GM18517 (cell line): ENCODE data around the gene DECR2.
A peak's percentile ranks its signal among the peaks of the same experiment; 100 is the strongest.
"Not testable (repeated sequence)": the region's sequence is repeated elsewhere in the genome, so short reads cannot be mapped to it uniquely, and the experiment has no call there.

Source experiments
- ATAC-seq: cut with Tn5 transposase; IDR thresholded peaks from one replicate; pipeline ENCODE4 v1.9.1; 2021; ENCODE audit warnings: mild to moderate bottlenecking, moderate library complexity; ENCODE audit not compliant: unreplicated experiment

The DECR2 gene, protein sequence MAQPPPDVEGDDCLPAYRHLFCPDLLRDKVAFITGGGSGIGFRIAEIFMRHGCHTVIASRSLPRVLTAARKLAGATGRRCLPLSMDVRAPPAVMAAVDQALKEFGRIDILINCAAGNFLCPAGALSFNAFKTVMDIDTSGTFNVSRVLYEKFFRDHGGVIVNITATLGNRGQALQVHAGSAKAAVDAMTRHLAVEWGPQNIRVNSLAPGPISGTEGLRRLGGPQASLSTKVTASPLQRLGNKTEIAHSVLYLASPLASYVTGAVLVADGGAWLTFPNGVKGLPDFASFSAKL

DNA sequence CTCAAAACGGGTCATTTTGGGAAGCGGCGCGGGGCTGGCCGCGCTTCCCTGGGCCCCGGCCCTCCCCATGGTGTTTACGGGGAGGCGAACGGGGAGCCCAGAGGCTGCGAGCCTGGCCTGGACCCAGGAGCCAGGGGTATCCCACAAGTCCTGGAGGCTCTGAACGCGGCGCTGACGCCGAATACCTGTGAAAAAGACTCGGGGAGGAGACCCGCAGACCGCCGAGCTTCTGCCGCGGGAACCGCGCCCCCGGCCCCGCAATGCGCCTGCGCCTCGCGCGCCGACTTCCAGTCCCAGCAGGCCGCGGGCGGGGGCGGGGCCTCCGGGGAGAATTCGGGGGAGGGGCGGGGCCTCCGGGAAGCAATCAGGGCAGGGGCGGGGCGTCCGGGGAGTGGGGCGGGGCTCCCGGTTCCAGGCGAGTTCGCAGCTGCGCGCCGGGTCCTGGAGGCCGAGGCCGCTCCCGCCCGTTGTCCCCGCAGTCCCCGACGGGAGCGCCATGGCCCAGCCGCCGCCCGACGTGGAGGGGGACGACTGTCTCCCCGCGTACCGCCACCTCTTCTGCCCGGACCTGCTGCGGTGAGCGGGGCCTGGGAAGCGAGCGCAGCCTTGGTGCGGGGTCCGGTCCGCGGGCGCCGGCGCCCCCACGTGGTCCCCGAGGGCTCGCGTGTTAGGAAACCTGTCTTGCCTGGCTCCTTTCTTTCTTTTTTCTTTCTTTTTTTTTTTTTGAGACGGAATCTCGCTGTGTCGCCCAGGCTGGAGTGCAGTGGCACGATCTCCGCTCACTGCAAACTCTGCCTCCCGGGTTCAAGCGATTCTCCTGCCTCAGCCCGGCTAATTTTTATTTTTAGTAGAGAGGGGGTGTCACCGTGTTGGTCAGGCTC is at the start of gene DECR2:
TSS of gene DECR2 (plus strand) at position 418 of the 881 bp plus-strand sequence. CDS start at position 497, 79 bp downstream.
- peak; percentile 52 for ATAC-seq

DNA sequence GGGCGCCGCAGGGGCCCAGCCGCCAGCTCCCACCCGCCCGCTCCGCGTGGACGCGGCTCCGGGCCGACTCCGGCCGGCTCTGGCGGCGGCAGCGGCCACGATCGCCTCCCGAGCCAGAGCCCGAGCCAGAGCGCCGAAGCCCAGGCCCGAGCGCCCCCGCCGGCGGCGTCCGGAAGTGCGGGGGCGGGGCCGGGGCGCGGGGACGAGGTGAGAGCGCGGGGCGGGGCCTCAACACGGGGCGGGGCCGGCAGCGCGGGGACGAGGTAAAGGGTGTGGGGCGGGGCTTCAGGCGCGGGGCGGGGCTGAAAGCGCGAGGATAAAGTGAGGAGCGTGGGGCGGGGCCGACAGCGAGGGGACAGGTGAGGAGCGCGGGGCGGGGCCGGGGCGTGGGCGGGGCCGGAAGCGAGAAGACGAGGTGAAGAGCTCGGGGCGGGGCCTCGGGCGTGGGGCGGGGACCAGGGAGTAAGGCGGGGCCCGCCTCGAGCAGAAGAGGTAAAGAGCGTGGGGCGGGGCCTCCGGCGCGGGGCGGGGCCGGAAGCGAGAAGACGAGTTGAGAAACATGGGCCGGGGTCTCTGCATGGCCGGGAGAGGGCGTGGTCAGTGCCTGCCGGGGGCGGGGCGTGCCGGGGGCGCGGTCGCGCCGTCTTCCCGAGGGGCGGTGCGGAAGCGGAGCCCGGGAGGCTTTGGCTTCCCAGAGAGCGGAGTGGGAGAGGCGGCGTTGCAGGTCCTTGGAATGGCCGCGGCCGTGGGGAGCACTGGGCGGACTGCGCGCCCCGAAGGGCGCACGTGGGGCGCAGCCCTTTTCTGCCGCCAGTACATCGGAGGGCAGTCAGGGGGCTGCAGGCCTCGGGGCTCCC is 48.9 kb upstream of the DECR2 start, which contains the start of gene AXIN1:
TSS of gene AXIN1 (minus strand) at position 177 of the 857 bp plus-strand sequence. CDS start 5,698 bp downstream, outside the sequence.
- ATAC-seq: no peak

DNA sequence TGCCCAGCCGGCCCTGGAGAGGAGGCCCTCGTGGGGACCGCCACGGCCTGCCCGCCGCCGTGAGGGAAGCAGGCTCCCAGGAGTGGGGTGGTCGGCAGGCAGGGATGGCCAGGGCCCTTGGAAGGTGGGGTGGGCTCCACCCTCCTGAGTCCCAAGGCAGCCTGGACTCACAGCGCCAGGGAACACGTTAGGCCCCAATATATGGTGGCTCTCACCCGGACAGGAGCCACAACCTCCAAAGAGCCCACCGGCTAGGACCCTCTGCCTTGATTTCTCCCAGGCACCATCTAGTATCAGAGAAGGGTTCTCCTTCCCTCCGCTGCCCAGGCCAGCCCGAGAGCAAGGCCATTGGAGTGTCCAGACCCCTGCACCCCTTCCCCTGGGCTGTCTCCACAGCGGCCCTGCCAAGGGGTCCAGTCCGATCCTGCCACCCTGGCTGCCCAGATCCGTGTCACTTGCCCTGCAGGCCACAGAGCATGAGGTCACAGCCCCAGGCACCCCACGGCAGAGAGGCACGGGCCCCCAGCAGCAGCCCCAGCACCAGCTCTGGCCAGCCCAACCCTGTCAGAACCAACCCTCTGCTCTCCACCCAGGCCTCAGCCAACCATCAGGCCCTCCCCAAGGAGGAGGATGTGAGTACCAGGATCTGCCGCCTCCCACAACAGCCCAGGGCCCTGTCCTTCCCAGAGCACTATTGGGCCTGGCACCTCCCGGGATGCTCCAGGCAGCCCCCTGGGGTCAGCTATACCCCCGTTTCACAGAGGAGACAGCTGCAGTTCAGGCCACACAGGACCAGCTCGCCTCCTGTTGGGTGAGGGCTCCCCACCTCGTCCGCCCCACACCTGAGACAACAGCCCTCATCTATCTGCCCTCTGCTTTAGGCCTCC is 48.0 kb upstream of the DECR2 start:
- ATAC-seq: no peak

DNA sequence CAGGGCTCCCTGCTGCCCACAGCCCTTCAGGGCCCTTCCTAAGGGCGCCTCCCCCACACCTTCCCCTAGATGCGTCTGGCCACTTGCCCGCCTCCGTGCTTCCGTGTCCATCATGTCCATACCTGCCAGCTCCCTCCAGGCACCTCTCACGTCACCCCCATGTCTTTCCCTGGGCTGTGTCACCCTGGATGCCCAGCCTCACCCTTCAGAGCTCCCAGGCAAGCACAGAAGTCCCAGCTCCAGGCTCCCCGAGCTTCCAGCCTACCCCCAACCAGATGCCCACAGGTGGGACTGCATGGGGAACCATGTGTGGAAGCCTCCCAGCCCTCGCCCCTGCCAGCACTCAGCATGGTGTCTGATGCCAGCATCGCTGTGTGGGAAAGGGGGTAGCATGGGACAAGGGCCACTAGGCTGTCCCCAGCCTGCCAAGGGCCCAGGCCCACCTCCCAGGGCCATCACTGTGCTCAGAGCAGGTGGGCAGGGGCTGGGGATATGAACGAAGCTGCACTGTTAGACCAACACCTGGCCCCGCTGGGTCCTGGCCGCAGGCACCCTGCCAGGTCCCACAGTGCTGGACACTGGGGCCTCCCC is 47.3 kb upstream of the DECR2 start:
- ATAC-seq: no peak

DNA sequence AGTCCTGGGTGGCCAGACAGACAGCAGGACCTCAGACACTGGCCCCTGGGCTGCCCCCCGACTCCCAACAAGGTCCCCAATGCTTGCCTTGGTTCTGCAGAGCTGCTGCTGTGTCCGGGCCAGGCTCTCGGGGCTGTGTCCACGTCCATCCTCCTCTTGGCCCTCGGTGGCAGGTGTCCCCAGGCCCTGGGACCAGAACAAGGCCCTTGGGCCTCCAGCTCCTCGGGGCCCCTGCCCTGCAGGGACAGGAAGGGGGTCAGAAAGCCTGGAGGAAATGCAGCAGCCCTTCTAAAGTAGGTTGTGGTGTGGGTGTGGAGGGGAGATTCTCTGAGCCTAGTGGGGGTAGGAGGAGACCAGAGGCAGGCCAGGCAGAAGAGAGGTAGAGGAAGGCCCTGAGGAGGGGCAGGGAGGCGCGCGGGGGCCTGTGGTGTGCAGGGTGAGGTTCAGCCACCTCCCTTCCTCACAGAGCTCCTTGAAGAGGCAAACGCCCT is 46.7 kb upstream of the DECR2 start:
- no peak for ATAC-seq

DNA sequence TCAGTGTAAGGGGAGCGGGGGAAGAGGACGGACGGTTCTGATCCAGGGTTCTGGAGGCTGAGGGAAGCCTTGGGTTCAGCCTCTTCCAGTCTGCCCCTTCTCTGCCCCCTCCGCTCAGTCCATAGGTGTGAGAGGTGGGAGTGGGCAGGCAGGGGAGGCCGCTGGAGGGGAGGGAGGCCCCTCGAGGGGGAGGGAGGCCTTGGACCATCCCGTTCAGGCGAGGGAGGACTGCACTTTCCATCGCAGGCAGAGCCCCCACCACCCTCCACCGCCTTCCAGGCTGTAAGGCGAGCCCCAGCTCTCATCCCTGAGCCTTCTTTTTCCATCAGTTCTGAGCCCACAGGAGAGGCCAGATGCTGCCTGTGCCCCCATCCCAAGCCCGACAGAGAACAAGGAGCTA is 44.9 kb upstream of the DECR2 start:
- ATAC-seq: no peak

DNA sequence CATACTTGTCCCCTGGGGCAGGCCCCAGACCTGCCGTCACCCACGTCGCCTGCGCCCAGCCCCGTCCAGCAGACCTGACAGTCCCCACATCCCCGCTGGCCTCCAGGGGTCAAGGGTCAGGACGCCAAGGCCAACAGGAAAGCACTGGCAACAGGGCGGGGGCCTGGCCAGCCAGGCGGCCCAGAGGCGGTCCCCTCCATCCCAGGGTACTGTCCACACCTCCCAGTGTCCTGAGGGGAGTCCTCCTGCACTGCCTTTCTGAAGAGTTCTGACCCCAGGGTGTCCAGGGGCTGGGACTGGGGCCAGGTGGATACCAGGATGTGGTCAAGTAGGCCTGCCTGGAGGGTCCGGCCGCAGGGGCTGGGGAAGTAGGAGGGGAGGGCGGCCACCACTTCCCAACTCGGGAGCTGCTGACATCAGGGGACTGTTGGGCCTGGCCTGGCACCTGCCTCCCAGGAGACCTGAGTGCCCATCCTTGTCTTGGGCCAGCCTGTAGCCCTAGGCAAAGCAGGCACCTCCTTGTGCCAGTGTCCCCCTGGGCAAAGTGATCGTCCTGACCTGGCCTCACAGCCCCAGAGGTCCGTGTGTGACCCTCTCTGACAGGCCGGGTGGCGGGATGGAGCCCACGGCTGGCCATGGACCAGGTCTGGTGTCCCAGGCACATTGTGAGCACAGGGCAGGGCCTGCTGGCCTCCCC is 42.5 kb upstream of the DECR2 start:
- ATAC-seq: no peak

DNA sequence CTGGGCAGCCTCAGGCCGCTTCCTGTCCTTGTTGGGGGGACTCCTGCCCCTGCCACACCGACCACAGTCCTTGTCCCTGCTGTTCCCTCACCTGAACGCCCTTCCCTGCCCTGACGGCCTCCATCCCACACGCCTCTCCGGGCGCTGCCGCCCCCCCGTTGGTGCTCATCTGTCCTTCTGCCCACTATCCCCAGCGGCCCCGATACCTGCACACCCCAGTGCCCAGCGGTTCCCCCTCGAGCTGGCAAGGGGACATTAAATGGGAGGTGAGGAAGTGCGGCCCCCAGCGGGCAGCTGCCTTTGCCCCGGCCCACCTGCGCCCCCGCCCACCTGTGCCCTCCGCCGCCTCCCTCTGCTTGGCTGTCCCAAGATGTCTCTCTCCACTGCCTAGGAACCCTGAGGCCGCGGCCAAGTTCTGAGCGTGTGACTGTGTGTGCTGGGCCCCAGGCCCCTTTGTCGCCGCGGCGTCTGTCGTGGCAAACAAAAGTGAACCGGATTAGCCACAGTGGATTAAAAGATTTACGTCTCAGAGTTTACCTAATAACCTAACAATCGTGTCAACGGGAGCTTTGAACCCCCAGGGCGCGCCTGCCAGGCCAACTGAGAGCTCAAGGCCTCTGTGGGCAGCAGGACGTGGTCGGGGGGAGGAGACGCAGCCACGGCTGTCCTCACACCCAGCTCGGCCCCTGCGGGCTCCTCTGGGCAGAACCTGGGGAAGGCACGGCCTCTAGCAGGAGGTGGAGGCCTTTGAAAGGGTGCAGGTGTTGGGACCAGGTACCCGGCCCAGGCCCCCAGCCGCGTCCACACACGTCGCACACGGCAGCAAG is 41.6 kb upstream of the DECR2 start:
- no peak for ATAC-seq

DNA sequence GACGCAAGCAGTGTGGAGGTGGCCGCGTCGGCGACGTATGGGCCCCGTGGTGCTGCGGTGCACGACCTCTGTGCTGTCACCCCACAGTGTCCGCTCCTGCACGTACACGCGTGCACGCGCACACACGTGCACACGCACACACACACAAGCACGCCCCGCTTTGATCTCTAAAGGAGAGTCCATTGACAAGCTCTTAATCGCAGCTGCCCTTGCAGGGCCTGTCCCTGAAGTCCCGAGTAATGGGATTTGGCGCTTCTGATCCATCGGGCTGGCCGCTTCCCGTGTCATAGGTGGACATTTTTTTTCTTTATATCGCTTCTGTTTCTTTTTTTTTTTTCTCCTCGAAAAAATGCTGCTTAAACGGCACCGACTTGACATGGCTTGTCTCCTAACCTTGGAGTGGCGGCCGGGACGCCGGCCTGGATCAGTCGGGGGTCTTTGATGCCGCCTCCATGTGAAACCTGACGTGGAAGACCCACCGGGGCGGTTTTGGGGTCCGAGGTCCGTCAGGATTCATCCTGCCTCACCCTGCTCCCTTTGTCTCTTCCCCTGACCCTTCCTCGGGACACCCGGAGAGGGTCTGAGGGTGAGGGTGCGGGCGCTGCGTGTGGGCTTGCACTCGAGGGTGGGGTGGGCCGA is 40.9 kb upstream of the DECR2 start:
- no peak for ATAC-seq

DNA sequence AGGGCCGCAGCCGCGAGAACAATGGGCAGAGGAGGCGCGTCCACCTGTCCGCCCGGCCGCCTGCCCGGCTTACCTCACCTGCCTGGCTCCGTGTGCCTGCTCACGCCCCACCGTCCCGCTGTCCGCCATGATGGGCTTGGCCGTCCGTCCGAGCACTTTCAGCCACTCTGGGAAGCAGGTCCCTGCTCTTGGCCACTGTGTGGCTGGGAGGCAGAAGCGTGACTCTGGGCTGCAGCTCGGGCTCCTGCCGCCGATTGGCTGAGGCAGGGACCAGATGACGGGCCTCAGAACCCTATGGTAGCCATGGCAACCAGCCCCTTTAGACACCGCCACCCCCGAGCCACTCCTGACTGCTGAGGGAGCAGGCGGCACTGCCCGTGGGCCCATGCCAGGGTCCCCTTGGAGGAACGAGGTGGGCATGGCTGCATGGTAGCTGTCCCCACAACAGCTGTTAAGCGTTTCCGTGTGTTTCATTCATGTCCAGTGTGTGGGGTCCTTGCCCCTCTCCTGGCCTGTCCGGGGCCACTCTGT is 40.3 kb upstream of the DECR2 start:
- ATAC-seq: no peak

DNA sequence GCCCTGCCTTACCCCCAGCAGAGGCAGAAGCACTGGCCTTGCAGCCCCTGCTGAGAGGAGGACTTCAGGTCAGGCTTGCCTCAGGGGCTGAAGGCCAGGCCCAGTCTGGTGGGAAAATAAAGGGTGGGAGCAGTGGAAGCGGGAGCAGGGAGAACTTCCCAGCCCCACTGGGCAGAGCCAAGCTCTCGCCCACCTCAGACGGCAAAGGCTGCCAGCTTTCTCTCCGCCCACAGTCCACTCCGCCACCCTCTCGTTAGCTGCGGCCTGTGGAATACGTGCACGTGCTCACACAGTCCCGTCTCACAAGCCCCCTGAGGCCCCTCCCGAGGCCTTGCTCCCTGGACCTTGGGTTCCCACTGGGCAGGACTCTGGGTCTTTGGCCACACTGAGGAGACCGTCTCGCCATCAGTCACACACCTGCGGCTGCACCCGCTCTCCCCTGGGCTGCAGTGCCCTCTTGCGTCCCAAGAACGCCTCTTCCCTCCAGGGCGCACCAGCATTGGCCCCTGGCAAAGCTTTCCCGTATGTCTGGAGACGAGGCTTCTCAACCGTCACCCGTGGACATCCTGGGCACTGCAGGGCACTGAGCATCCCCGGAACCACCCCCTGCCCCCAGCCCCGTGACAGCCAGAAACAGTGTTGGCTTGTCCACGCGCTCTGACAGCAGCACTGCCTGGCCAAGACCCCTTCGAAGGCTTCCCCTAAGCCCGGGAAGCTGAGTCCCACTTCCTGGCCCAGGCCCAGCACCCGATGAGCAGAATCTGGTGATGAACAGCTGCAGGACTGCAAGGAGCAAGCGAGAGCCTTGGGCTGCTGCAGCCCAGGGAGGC is 39.6 kb upstream of the DECR2 start:
- ATAC-seq: no peak

DNA sequence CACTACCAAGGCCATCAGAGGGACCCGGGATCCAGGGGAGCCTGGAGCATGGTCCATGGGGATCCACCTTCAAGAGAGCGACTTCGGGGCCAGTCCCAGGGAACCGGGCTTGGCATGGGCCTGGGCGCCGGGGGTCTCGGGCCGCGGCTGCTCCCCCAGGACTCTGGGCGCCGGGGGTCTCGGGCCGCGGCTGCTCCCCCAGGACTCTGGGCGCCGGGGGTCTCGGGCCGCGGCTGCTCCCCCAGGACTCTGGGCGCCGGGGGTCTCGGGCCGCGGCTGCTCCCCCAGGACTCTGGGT is 39.0 kb upstream of the DECR2 start:
- ATAC-seq: not testable (repeated sequence)

DNA sequence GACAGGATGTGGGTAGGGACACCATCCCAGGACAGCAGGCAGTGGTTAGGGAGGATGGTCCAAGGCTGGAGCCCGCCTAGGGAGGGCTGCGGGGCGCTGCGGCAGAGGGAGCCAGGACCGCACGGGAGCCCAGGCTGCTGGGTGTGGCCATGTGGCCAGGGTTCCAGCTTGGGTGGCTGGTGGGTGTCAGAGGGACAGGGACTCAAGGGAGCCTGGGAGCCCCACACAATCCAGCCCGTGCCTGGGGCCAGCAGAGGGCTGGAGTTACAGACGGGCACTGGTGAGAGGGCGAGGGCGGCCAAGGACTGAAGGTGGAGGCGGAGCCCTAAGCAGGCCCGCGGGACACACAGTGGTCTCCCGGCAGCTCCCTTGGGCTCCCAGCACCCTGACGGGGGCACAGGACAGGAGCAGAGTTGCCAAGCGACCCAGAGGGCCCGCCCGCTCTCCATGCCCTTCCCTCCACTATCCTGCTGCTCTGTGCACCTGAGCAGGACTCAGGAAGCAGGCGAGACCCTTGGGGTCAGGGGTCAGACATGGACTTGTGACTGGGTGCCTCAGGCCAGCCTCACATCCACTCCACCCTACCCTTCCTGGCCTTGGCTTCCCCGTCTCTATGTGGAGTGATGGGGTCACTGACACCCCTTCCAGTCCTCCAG is 38.4 kb upstream of the DECR2 start:
- ATAC-seq: no peak

DNA sequence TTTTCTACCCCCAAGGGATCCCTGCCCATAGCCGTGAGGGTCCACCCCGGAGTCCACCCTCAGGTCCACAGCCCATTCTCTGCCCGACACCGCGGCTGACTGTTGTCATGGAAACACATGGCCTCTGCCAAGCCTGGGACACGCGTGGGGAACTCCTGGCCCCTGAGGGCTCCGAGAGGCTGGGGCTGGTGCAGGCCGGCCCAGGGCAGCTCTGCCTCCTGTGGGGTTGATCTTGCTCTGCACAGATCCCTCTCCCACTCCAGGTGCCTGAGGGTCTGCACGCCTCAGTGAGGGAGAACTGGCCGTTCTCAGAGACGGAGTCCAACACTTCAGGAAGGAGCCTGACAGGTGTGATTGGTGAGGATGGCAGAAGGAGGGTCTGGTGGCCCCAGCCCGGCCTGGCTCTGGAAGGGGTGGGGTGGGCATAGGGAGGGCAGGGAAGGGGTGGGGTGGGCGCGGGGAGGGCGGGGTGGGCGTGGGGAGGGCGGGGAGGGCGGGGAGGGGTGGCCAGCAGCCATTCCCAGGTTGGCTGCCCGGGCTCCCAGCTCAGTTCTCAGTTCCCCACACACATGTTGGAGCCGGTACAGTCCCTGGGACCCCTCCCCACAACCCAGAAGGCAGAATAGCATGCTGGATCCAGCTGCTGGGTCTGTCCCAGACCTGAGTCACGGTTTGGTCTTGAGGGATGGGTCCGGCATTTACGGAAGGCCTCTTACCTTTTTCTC is 37.8 kb upstream of the DECR2 start:
- no peak for ATAC-seq
